A172 (cell line): Measurements from ENCODE around the gene ACSL5. TPM values are rescaled to one million over a fixed set of nuclear protein-coding genes. Genes with fewer than 3 reads are reported as not detected.
"Not testable (repeated sequence)": the region's sequence is repeated elsewhere in the genome, so short reads cannot be mapped to it uniquely, and the experiment has no call there.

Experiments used
- DNase-seq: peaks from one replicate; pipeline ENCODE4 v3.0.0-alpha.2; 2015; ENCODE audit warnings: low spot score
- total RNA-seq: library from RNA; depleted of rRNA; stranded (reverse); fragments of >200 nt; shearing (Covaris generic); gene quantifications from 2 replicates; pipeline ENCODE4 v1.2.3, GENCODE V29; 2014; rRNA removed

The ACSL5 gene
- total RNA-seq, 1 experiment from 2014 or later = 0.91 TPM

GRCh38 chr10:112461029-112461887 lies 87.3 kb downstream of the ACSL5 start:
- no peak for DNase-seq

GRCh38 chr10:112464074-112464473 lies 90.2 kb downstream of the ACSL5 start:
- DNase-seq = not testable (repeated sequence)

- no peak for DNase-seq
Observed at GRCh38 chr10:112465299-112465883, 91.5 kb downstream of the ACSL5 start.

GRCh38 chr10:112466802-112467201 lies 92.9 kb downstream of the ACSL5 start:
- DNase-seq = no peak

GRCh38 chr10:112467541-112468075 lies 93.7 kb downstream of the ACSL5 start:
- DNase-seq = no peak

- DNase-seq = peak; percentile 70
Observed at GRCh38 chr10:112471878-112472487, 98.1 kb downstream of the ACSL5 start.

- no peak for DNase-seq
Observed at GRCh38 chr10:112475575-112476218, 101.8 kb downstream of the ACSL5 start.

Other genes starting within 250 kb of the ACSL5 start
- gene GPAM, start 190.4 kb upstream of the ACSL5 start, total RNA-seq = 12.0 and 12.5 TPM in 2 replicates
- not detected in 2 replicates for gene TECTB, start 90.7 kb upstream of the ACSL5 start, total RNA-seq
- 33.4 and 50.2 TPM in 2 replicates for gene ZDHHC6, start 72.8 kb downstream of the ACSL5 start, total RNA-seq
- 38.1 and 41.3 TPM in 2 replicates for gene VTI1A, start 73.1 kb downstream of the ACSL5 start, total RNA-seq